GM12878 (cell line): ENCODE data around the gene TTYH3. TPM values are rescaled to one million over a fixed set of nuclear protein-coding genes. Genes with fewer than 3 reads are reported as not detected.

Experiments used
- ATAC-seq: fragments of 200-7000 bp; cut with Tn5 transposase; 3 replicates; pipeline ENCODE4 v1.9.1; 2020; ENCODE audit warnings: mild to moderate bottlenecking, moderate library complexity
- BruUV-seq: library from RNA; stranded (reverse); fragments of 400-500 nt; replicated peaks from 2 replicates; lab custom pipeline; 2021; lab: Mats Ljungman, UMichigan
- CTCF ChIA-PET: fragments of 300-600 bp; sonication (Branson Sonifier 250); formaldehyde crosslinking; extraction: SDS; loops from one replicate; lab custom pipeline; 2021; ENCODE audit warnings: inconsistent platforms; lab: Yijun Ruan, JAX
- POLR2A ChIA-PET: fragments of 350-600 bp; formaldehyde crosslinking; extraction: SDS; loops from one replicate; lab custom pipeline; 2021; ENCODE audit warnings: inconsistent platforms; lab: Charles Lee
- RAD21 ChIA-PET: fragments of 300-600 bp; sonication (Branson Sonifier 250); formaldehyde crosslinking; loops from one replicate; lab custom pipeline; 2023; ENCODE audit warnings: antibody characterized with exemption; ENCODE audit not compliant: unreplicated experiment; lab: Charles Lee
- SMC1A ChIA-PET: fragments of 300-600 bp; sonication (Branson Sonifier 250); formaldehyde crosslinking; loops from one replicate; lab custom pipeline; 2023; ENCODE audit not compliant: unreplicated experiment, uncharacterized antibody; lab: Charles Lee
- DNase-seq: peaks from one replicate; pipeline ENCODE4 v3.0.0-alpha.2; 2011; ENCODE audit warnings: low read depth, low spot score
- FAIRE-seq: peaks from 3 replicates; lab custom pipeline; 2011; peaks lifted over from hg19 to GRCh38; lab: Jason Lieb, UNC
- H2AFZ ChIP-seq: 2 replicates; pipeline ENCODE4 v1.6.0; 2011; ENCODE audit warnings: low read depth, low read length, control low read depth; ENCODE audit not compliant: control insufficient read depth
- H3K27ac ChIP-seq: 2 replicates; pipeline ENCODE4 v1.5.1; 2011; ENCODE audit warnings: control low read depth; ENCODE audit not compliant: control insufficient read depth, insufficient read depth
- H3K27me3 ChIP-seq, 2 experiments: replicated peaks in 1 of 2; 2 replicates each; pipeline versions ENCODE4 v1.6.0 to v1.6.1; 2011; ENCODE audit warnings: low read length in 1 of 2; ENCODE audit not compliant: control insufficient read depth in 2 of 2, insufficient read depth in 2 of 2
- H3K36me3 ChIP-seq, 2 experiments: 2 replicates each; pipeline ENCODE4 v1.5.1; 2011; ENCODE audit warnings: low read length in 1 of 2; ENCODE audit not compliant: control insufficient read depth in 2 of 2, insufficient read depth in 2 of 2
- H3K4me1 ChIP-seq: 2 replicates; pipeline ENCODE4 v1.6.1; 2011; ENCODE audit warnings: mild to moderate bottlenecking, low read length, moderate library complexity, mixed read lengths; ENCODE audit not compliant: control insufficient read depth, insufficient read depth
- H3K4me2 ChIP-seq: 2 replicates; pipeline ENCODE4 v1.6.0; 2011; ENCODE audit warnings: control low read depth; ENCODE audit not compliant: control insufficient read depth, insufficient read depth
- H3K4me3 ChIP-seq: fragments of 200-600 bp; sonication (generic); 2 replicates; pipeline ENCODE4 v1.5.1; 2016
- H3K79me2 ChIP-seq: 2 replicates; pipeline ENCODE4 v1.6.0; 2011; ENCODE audit warnings: low read length; ENCODE audit not compliant: control insufficient read depth, insufficient read depth
- H3K9ac ChIP-seq: 2 replicates; pipeline ENCODE4 v1.8.0; 2011; ENCODE audit warnings: low read length, control low read depth, mixed read lengths; ENCODE audit not compliant: control insufficient read depth, insufficient read depth
- H3K9me3 ChIP-seq: replicated peaks from 3 replicates; pipeline ENCODE4 v1.5.1; 2011; ENCODE audit warnings: mild to moderate bottlenecking, low read length; ENCODE audit not compliant: control insufficient read depth, insufficient read depth
- H4K20me1 ChIP-seq: 2 replicates; pipeline ENCODE4 v1.6.0; 2011; ENCODE audit not compliant: control insufficient read depth, insufficient read depth
- BCL11A ChIP-seq: IDR thresholded peaks from 2 replicates; pipeline ENCODE4 v1.6.1; 2011; ENCODE audit warnings: low read depth, low read length
- BMI1 ChIP-seq: fragments of 450-650 bp; IDR thresholded peaks from 2 replicates; pipeline ENCODE4 v1.6.1; 2016; ENCODE audit warnings: mild to moderate bottlenecking, moderate library complexity, borderline replicate concordance
- CEBPB ChIP-seq, 2 experiments: fragments of 150-350 bp in 1 of 2; IDR thresholded peaks; 2 replicates each; pipeline ENCODE4 v1.6.1; 2012 to 2014; ENCODE audit warnings: low read depth in 2 of 2, low read length in 2 of 2, borderline replicate concordance in 1 of 2, inconsistent platforms in 1 of 2
- EGR1 ChIP-seq, 2 experiments: IDR thresholded peaks; 1 replicate in 1 of 2; 2 replicates in 1 of 2; pipeline ENCODE4 v1.6.1; 2011 to 2012; ENCODE audit warnings: low read depth in 2 of 2, low read length in 2 of 2, borderline replicate concordance in 1 of 2, mild to moderate bottlenecking in 1 of 2, moderate library complexity in 1 of 2
- ESRRA ChIP-seq: IDR thresholded peaks from 2 replicates; pipeline ENCODE4 v1.6.1; 2012; ENCODE audit warnings: mild to moderate bottlenecking, low read length, improper control_type of control experiment
- HDGF ChIP-seq: fragments of 450-650 bp; IDR thresholded peaks from 2 replicates; pipeline ENCODE4 v1.6.1; 2016; ENCODE audit warnings: antibody characterized with exemption
- MEF2A ChIP-seq: IDR thresholded peaks from 2 replicates; pipeline ENCODE4 v1.6.1; 2011; ENCODE audit warnings: low read depth, mild to moderate bottlenecking, low read length, moderate library complexity; ENCODE audit not compliant: insufficient read depth
- MXI1 ChIP-seq: fragments of 150-350 bp; IDR thresholded peaks from 2 replicates; pipeline ENCODE4 v1.6.1; 2011; ENCODE audit warnings: low read depth, mild to moderate bottlenecking, inconsistent platforms, low read length, improper control_type of control experiment
- NR2F1 ChIP-seq: fragments of 450-650 bp; conservative IDR thresholded peaks from 2 replicates; pipeline ENCODE4 v1.6.1; 2017; ENCODE audit warnings: mild to moderate bottlenecking
- RBBP5 ChIP-seq: fragments of 200-600 bp; sonication (generic); conservative IDR thresholded peaks from 2 replicates; pipeline ENCODE4 v1.6.1; 2016
- RCOR1 ChIP-seq: conservative IDR thresholded peaks from 2 replicates; pipeline ENCODE4 v1.6.1; 2012; ENCODE audit warnings: low read depth, low read length, improper control_type of control experiment
- SMARCA5 ChIP-seq: fragments of 450-650 bp; IDR thresholded peaks from 2 replicates; pipeline ENCODE4 v1.6.1; 2017; ENCODE audit warnings: mild to moderate bottlenecking
- SUPT20H ChIP-seq: IDR thresholded peaks from 2 replicates; pipeline ENCODE4 v1.6.1; 2011; ENCODE audit warnings: low read depth, mild to moderate bottlenecking, low read length, moderate library complexity, borderline replicate concordance; ENCODE audit not compliant: control insufficient read depth
- ZNF687 ChIP-seq: fragments of 450-650 bp; IDR thresholded peaks from 2 replicates; pipeline ENCODE4 v1.6.1; 2017; ENCODE audit warnings: mild to moderate bottlenecking, moderate library complexity
- WGBS: methylation state at CpG from one replicate; pipeline ENCODE4 v1.1.6; 2016; ENCODE audit warnings: low lambda C conversion rate; ENCODE audit not compliant: insufficient replicate concordance, insufficient coverage; ENCODE audit errors: missing lambda C conversion rate; 5-methylcytosine and 5-hydroxymethylcytosine counted together
- in situ Hi-C: fragments of 300-500 bp; cut with MboI; formaldehyde crosslinking; loops from 9 replicates; pipeline ENCODE4 v1.14.3; 2018; ENCODE audit warnings: mixed read lengths
- intact Hi-C: fragments of 100-400 bp; cut with micrococcal nuclease; formaldehyde crosslinking; loops from one replicate; pipeline ENCODE4 v1.14.2; 2022; ENCODE audit not compliant: unreplicated experiment
- polyA plus RNA-seq, 11 experiments: library from polyadenylated mRNA; depleted of rRNA in 4 of 11; unstranded in 6 of 11; stranded (reverse) in 5 of 11; fragments of >200 nt; fragmentation: Nextera tagmentation in 4 of 11; fragmentation: Illumina TruSeq in 1 of 11; extraction: Ambion mirVana in 4 of 11; extraction: Trizol in 1 of 11; gene quantifications; 1 replicate in 1 of 11; 2 replicates in 10 of 11; pipeline versions ENCODE4 v1.2.1 to v1.2.3, GENCODE V29; 2011 to 2016; ENCODE audit warnings: inconsistent platforms in 2 of 11, missing spikeins in 2 of 11, low read depth in 1 of 11
- total RNA-seq, 4 experiments: library from RNA; depleted of rRNA in 3 of 4; stranded (reverse); fragments of >200 nt in 3 of 4; fragmentation: Illumina TruSeq in 1 of 4; extraction: Trizol in 1 of 4; gene quantifications; 2 replicates each; pipeline versions ENCODE4 v1.2.1 to v1.2.3, GENCODE V29; 2013 to 2021
- TF ChIP-seq, protein P1 (sequence below): fragments of 450-650 bp; IDR thresholded peaks from 2 replicates; pipeline ENCODE4 v1.6.1; 2018; ENCODE audit warnings: mild to moderate bottlenecking, low read depth, moderate library complexity; ENCODE audit not compliant: partially characterized antibody
- TF ChIP-seq, protein P2 (sequence below): IDR thresholded peaks from 2 replicates; pipeline ENCODE4 v1.6.1; 2011; ENCODE audit warnings: borderline replicate concordance, low read depth, mild to moderate bottlenecking, moderate library complexity, low read length; ENCODE audit not compliant: insufficient read depth, poor library complexity, severe bottlenecking

Gene TTYH3
- total and polyA plus RNA-seq, 10 of the 15 experiments (the other 5 are each of a cell fraction or from before 2014, with no cell fraction given) = 0.79 to 71.4 (median 10.5) TPM

DNA sequence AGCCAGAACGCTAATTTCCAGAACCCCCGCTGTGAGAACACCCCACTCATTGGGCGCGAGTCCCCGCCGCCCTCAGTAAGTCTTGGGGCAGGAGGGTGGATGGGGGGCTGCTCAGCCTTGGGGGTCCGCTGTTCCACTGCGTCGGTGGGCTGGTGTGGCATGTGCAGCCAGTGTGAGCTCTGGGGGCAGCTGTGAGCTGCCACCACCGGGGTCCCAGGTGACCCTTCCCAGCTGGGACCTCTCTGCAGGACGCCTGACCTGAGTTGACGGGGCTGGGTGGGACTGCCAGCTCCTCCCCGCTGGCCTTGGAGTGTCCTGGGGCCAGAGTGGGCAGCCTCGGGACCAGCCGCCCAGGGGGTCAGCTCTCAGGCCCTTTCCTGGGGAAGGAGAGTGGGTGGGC is 27.2 kb downstream of the TTYH3 start:
- SMC1A ChIA-PET = no interaction called here
- FAIRE-seq = no peak
- POLR2A ChIA-PET = no interaction called here

More for the DNA sequence above, 27.2 kb downstream of the TTYH3 start:
- DNase-seq (no peak), ATAC-seq (no peak)
- TF ChIP-seq, protein P1, sequence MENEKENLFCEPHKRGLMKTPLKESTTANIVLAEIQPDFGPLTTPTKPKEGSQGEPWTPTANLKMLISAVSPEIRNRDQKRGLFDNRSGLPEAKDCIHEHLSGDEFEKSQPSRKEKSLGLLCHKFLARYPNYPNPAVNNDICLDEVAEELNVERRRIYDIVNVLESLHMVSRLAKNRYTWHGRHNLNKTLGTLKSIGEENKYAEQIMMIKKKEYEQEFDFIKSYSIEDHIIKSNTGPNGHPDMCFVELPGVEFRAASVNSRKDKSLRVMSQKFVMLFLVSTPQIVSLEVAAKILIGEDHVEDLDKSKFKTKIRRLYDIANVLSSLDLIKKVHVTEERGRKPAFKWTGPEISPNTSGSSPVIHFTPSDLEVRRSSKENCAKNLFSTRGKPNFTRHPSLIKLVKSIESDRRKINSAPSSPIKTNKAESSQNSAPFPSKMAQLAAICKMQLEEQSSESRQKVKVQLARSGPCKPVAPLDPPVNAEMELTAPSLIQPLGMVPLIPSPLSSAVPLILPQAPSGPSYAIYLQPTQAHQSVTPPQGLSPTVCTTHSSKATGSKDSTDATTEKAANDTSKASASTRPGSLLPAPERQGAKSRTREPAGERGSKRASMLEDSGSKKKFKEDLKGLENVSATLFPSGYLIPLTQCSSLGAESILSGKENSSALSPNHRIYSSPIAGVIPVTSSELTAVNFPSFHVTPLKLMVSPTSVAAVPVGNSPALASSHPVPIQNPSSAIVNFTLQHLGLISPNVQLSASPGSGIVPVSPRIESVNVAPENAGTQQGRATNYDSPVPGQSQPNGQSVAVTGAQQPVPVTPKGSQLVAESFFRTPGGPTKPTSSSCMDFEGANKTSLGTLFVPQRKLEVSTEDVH = no peak
- TF ChIP-seq NR2F1 (no peak), EGR1 (IDR thresholded peaks at IDR 0.05; ENCODE audit: borderline replicate concordance in 1 of 2, low read depth in 2 of 2, low read length in 2 of 2) (no peak), HDGF (no peak), MXI1 (no peak), SUPT20H (no peak), ESRRA (no peak), BCL11A (no peak), RBBP5 (no peak), CEBPB (IDR thresholded peaks at IDR 0.05; ENCODE audit: borderline replicate concordance in 1 of 2, low read depth in 2 of 2, low read length in 2 of 2) (no peak), RCOR1 (no peak), MEF2A (no peak), BMI1 (no peak), SMARCA5 (no peak), ZNF687 (no peak)
- TF ChIP-seq, protein P2, sequence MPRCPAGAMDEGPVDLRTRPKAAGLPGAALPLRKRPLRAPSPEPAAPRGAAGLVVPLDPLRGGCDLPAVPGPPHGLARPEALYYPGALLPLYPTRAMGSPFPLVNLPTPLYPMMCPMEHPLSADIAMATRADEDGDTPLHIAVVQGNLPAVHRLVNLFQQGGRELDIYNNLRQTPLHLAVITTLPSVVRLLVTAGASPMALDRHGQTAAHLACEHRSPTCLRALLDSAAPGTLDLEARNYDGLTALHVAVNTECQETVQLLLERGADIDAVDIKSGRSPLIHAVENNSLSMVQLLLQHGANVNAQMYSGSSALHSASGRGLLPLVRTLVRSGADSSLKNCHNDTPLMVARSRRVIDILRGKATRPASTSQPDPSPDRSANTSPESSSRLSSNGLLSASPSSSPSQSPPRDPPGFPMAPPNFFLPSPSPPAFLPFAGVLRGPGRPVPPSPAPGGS = no peak
- RAD21 ChIA-PET = no interaction called here
- Histone ChIP-seq H3K4me3 (no peak overlapping the region), H3K79me2 (no peaks in the 10 kb centered on the region), H3K27ac (no peak overlapping the region), H3K9me3 (no peaks in the 10 kb centered on the region), H3K36me3 (no peaks in the 10 kb centered on the region), H3K4me2 (no peak overlapping the region), H2AFZ (no peak overlapping the region), H3K9ac (no peak overlapping the region), H3K27me3 (no peaks in the 10 kb centered on the region), H4K20me1 (no peaks in the 10 kb centered on the region), H3K4me1 (no peaks in the 10 kb centered on the region)
- intact Hi-C loops (no loop called here), in situ Hi-C loops (no loop called here)
- BruUV-seq = no TSS peak
- CTCF ChIA-PET = interaction anchor here (1.0 to 1.5 kb wide), 2 partner anchors 15 to 92 kb away, joined by 3 read pairs; no protein-coding TSS in a partner anchor
- WGBS = 71% methylated on average over 14 of the region's 15 CpGs
